MM.1S (cell line): Measurements from ENCODE around the gene ADD1.

Experiments
- DNase-seq: peaks from one replicate; pipeline ENCODE4 v3.0.0-alpha.2; 2015
- H2AFZ ChIP-seq: fragments of 300-600 bp; sonication (generic); 2 replicates; pipeline ENCODE4 v1.6.0; 2016; ENCODE audit warnings: antibody characterized with exemption, low read length
- H3F3A ChIP-seq: fragments of 300-600 bp; sonication (generic); 2 replicates; pipeline ENCODE4 v1.6.1; 2016; ENCODE audit warnings: mild to moderate bottlenecking, antibody characterized with exemption, low read length, moderate library complexity, mixed read lengths; ENCODE audit not compliant: insufficient read depth
- H3K27ac ChIP-seq: fragments of 300-600 bp; sonication (generic); 2 replicates; pipeline ENCODE4 v1.5.1; 2016; ENCODE audit warnings: mild to moderate bottlenecking, low read length
- H3K27me3 ChIP-seq: fragments of 300-600 bp; sonication (generic); replicated peaks from 2 replicates; pipeline ENCODE4 v1.6.0; 2016; ENCODE audit warnings: low read length; ENCODE audit not compliant: insufficient read depth
- H3K36me3 ChIP-seq: fragments of 300-600 bp; sonication (generic); replicated peaks from 2 replicates; pipeline ENCODE4 v1.6.1; 2016; ENCODE audit warnings: mild to moderate bottlenecking, low read length, mixed read lengths; ENCODE audit not compliant: insufficient read depth
- H3K4me1 ChIP-seq: fragments of 300-600 bp; sonication (generic); 2 replicates; pipeline ENCODE4 v1.6.1; 2016; ENCODE audit warnings: low read length, mixed read lengths
- H3K4me2 ChIP-seq: fragments of 300-600 bp; sonication (generic); 2 replicates; pipeline ENCODE4 v1.6.0; 2016; ENCODE audit warnings: low read depth, low read length
- H3K4me3 ChIP-seq: fragments of 300-600 bp; sonication (generic); 2 replicates; pipeline ENCODE4 v1.5.1; 2016; ENCODE audit warnings: low read length, mixed read lengths
- H3K79me2 ChIP-seq: fragments of 300-600 bp; sonication (generic); 2 replicates; pipeline ENCODE4 v1.6.1; 2016; ENCODE audit warnings: mixed run types, low read length, mixed read lengths
- H3K9ac ChIP-seq: fragments of 300-600 bp; sonication (generic); 2 replicates; pipeline ENCODE4 v1.6.1; 2016; ENCODE audit warnings: low read length, mixed read lengths
- H3K9me2 ChIP-seq: fragments of 300-600 bp; sonication (generic); replicated peaks from 2 replicates; pipeline ENCODE4 v1.6.1; 2016; ENCODE audit warnings: mild to moderate bottlenecking, low read length, mixed read lengths; ENCODE audit not compliant: insufficient read depth
- H3K9me3 ChIP-seq: fragments of 300-600 bp; sonication (generic); replicated peaks from 2 replicates; pipeline ENCODE4 v1.6.1; 2016; ENCODE audit warnings: mild to moderate bottlenecking, low read length, mixed read lengths; ENCODE audit not compliant: insufficient read depth
- H4K20me1 ChIP-seq: fragments of 300-600 bp; sonication (generic); 2 replicates; pipeline ENCODE4 v1.6.1; 2016; ENCODE audit warnings: mild to moderate bottlenecking, low read length, moderate library complexity, mixed read lengths; ENCODE audit not compliant: insufficient read depth
- EZH2 ChIP-seq: fragments of 300-600 bp; sonication (generic); optimal IDR thresholded peaks from 2 replicates; pipeline ENCODE3; 2017; ENCODE audit warnings: low read depth, mild to moderate bottlenecking, antibody characterized with exemption, low read length, mixed read lengths
- EZH2phosphoT487 ChIP-seq: fragments of 300-600 bp; sonication (generic); IDR thresholded peaks from 2 replicates; pipeline ENCODE4 v1.6.1; 2018; ENCODE audit warnings: antibody characterized with exemption, low read length
- TF ChIP-seq, protein P1 (sequence below): fragments of 300-600 bp; sonication (generic); IDR thresholded peaks from 2 replicates; pipeline ENCODE4 v1.5.1; 2016; ENCODE audit warnings: antibody characterized with exemption, low read length, mixed read lengths

The ADD1 gene

GRCh38 chr4:2824329-2824835, 19.3 kb upstream of the ADD1 start:
- H3K4me3 ChIP-seq: no peak overlapping the region
- no peak for DNase-seq
- no peaks in the 10 kb centered on the region for H3F3A ChIP-seq
- no peak for TF ChIP-seq EZH2phosphoT487
- TF ChIP-seq, protein P1, sequence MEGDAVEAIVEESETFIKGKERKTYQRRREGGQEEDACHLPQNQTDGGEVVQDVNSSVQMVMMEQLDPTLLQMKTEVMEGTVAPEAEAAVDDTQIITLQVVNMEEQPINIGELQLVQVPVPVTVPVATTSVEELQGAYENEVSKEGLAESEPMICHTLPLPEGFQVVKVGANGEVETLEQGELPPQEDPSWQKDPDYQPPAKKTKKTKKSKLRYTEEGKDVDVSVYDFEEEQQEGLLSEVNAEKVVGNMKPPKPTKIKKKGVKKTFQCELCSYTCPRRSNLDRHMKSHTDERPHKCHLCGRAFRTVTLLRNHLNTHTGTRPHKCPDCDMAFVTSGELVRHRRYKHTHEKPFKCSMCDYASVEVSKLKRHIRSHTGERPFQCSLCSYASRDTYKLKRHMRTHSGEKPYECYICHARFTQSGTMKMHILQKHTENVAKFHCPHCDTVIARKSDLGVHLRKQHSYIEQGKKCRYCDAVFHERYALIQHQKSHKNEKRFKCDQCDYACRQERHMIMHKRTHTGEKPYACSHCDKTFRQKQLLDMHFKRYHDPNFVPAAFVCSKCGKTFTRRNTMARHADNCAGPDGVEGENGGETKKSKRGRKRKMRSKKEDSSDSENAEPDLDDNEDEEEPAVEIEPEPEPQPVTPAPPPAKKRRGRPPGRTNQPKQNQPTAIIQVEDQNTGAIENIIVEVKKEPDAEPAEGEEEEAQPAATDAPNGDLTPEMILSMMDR: no peak
- no peak for TF ChIP-seq EZH2
- H4K20me1 ChIP-seq: no peaks in the 10 kb centered on the region
- no peaks in the 10 kb centered on the region for H3K9me3 ChIP-seq
- H3K79me2 ChIP-seq: peaks cover 20% of the 10 kb centered on the region
- no peaks in the 10 kb centered on the region for H3K9me2 ChIP-seq
- H3K9ac ChIP-seq: no peak overlapping the region
- no peaks in the 10 kb centered on the region for H3K36me3 ChIP-seq
- no peaks in the 10 kb centered on the region for H3K4me1 ChIP-seq
- no peaks in the 10 kb centered on the region for H3K27me3 ChIP-seq
- H2AFZ ChIP-seq: no peak overlapping the region
- H3K4me2 ChIP-seq: no peak overlapping the region
- H3K27ac ChIP-seq: no peak overlapping the region

- Histone ChIP-seq H3K36me3 (no peaks in the 10 kb centered on the region), H4K20me1 (no peaks in the 10 kb centered on the region)
- DNase-seq: no peak
These were observed 18.7 kb upstream of the ADD1 start for GRCh38 chr4:2824836-2825381.

GRCh38 chr4:2825740-2826139, 17.9 kb upstream of the ADD1 start:
- no peak overlapping the region for H3K9ac ChIP-seq
- no peak overlapping the region for H3K27ac ChIP-seq
- H3K4me1 ChIP-seq: no peaks in the 10 kb centered on the region
- peaks cover 6% of the 10 kb centered on the region for H3K79me2 ChIP-seq
- H3K9me3 ChIP-seq: no peaks in the 10 kb centered on the region
- no peaks in the 10 kb centered on the region for H3F3A ChIP-seq
- no peaks in the 10 kb centered on the region for H3K27me3 ChIP-seq
- H3K36me3 ChIP-seq: no peaks in the 10 kb centered on the region
- DNase-seq: no peak
- H4K20me1 ChIP-seq: no peaks in the 10 kb centered on the region
- no peak overlapping the region for H3K4me3 ChIP-seq
- H3K9me2 ChIP-seq: no peaks in the 10 kb centered on the region
- H3K4me2 ChIP-seq: no peak overlapping the region
- no peak overlapping the region for H2AFZ ChIP-seq
- TF ChIP-seq EZH2phosphoT487 (no peak), EZH2 (no peak)
- TF ChIP-seq, protein P1: no peak

More at GRCh38 chr4:2824836-2825381, 18.7 kb upstream of the ADD1 start:
- no peak overlapping the region for H3K4me3 ChIP-seq
- no peak overlapping the region for H3K9ac ChIP-seq
- H3K4me1 ChIP-seq: no peaks in the 10 kb centered on the region
- H2AFZ ChIP-seq: no peak overlapping the region
- H3K9me2 ChIP-seq: no peaks in the 10 kb centered on the region
- H3K9me3 ChIP-seq: no peaks in the 10 kb centered on the region
- no peaks in the 10 kb centered on the region for H3K27me3 ChIP-seq
- no peak overlapping the region for H3K4me2 ChIP-seq
- H3K79me2 ChIP-seq: peaks cover 14% of the 10 kb centered on the region
- no peak for TF ChIP-seq EZH2
- TF ChIP-seq, protein P1: no peak
- H3K27ac ChIP-seq: no peak overlapping the region
- H3F3A ChIP-seq: no peaks in the 10 kb centered on the region
